Stimulated activated CD8-positive, alpha-beta memory T cell treated with anti-CD3 and anti-CD28 coated beads, Interleukin-7, amount 100 ng/mL, for 1 hour (primary cell): ENCODE results near the gene NAPB.

Experiments used
- DNase-seq, 2 donors: peaks; one replicate each; pipeline ENCODE4 v3.0.0-alpha.2; 2020; ENCODE audit warnings: low read depth in 2 of 2

Gene NAPB

DNA sequence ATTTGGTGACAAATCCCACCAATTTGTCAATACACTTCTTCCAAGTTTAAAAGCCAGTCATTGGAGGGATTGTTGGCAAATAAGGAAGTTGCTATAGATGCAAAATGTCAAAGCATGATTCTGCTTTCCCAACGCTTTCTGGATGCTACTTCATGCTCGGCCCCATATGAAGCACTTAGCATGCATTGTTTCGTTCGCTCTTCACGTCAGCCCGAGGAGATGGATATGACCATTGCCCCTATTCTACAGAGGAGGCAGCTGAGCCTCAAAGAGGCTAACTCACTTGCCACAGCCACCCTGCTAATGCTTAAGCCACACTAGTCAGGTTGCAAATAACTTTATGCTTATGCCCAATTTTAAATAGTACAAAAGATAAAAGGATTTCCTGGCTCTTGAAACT is 73.5 kb downstream of the NAPB start:
- DNase-seq, result no peak

GRCh38 chr20:23346002-23346401 is 75.3 kb downstream of the NAPB start:
- DNase-seq, result no peak

- no peak for DNase-seq
Observed at GRCh38 chr20:23344336-23344735, 77.0 kb downstream of the NAPB start.

- DNase-seq, result no peak
Observed at GRCh38 chr20:23343590-23343989, 77.7 kb downstream of the NAPB start.

GRCh38 chr20:23341073-23341472 is 80.2 kb downstream of the NAPB start:
- DNase-seq, result no peak

DNA sequence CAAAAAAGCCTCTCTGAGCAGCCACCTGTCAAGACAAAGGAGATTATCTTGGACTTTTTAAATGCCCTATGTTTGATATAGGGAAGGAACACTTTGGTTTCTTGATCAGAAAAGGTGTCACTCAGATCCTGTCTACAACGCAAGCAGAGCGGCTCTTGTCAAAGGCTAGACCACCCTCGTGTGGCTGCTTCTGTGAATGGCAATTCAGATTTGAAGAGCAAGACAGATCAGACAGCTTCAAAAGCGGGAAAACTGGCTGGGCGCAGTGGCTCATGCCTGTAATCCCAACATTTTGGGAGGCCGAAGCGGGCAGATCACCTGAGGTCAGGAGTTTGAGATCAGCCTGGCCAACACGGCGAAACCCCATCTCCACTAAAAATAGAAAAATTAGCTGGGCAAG is 80.8 kb downstream of the NAPB start:
- DNase-seq, result no peak

DNA sequence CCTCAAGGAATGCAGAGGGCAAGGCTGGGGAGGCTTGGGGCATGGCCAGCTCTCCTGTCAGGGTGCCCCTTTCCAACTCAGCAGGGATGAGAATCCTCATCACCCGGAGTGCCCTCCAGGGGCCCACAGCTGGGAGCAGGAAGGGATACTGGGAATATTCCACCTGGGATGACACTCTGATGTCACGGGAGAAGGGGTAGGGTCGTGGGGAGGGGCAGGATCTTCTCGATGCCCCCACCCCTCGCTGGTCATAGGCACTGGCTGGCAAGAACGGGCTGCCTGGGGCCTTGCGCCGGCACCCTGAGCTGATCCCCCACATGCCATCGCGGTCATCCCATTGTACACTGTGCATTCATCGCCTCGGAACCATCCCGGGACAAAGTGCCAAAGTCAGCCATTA is 81.3 kb downstream of the NAPB start:
- no peak for DNase-seq

GRCh38 chr20:23337312-23337711 is 84.0 kb downstream of the NAPB start:
- DNase-seq, result no peak

DNA sequence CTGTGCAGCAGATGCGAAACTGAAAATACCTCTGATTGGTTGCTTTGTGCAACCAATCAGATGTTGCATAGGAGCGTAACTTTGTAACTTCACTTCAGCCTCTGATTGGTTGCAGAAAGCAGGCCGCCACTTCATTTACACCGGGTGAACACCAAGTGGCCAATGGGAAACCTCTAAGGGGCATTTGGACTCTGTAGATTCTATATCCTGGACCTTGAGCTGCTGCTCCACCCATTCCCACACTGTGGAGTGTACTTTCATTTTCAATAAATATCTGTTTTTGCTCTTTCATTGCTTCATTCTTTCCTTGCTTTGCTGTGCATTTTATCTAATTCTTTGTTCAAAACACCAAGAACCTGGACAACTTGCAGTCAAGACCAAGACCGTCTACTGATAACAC is 84.8 kb downstream of the NAPB start:
- DNase-seq, result no peak

DNA sequence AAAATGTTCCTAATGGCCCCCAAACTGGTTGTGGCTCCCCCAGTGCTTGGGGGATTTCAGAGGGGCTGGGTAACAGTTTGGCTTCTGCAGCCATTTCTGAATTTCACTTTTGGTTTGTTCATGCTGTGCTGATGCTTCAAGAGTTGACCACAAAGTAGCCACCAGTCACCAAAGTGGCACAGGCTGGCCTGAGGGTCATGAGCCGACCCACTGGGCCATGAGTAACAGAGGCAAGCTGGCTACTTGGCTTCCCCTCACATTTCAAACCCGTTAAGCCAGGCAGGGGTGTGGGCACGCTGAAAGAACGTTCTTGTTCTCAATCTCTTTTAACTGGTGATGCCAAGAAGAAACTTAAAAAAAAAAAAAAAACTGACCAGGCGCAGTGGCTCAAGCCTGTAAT is 85.8 kb downstream of the NAPB start:
- DNase-seq, result no peak

DNA sequence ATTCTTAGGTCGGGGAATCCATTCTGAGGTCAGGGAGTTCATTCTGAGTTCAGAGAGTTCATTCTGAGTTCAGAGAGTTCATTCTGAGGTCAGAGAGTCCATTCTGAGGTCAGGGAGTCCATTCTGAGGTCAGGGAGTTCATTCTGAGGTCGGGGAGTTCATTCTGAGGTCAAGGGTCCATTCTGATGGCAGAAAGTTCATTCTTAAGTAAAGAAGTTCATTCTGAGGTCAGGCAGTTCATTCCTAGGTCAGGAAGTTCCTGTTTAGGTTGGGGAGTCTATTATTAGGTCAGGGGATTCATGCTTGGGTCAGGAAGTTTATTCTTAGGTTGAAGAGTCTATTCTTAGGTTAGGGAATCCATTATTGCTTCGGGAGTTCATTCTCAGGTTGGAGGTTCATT is 87.2 kb downstream of the NAPB start:
- DNase-seq, result no peak

DNA sequence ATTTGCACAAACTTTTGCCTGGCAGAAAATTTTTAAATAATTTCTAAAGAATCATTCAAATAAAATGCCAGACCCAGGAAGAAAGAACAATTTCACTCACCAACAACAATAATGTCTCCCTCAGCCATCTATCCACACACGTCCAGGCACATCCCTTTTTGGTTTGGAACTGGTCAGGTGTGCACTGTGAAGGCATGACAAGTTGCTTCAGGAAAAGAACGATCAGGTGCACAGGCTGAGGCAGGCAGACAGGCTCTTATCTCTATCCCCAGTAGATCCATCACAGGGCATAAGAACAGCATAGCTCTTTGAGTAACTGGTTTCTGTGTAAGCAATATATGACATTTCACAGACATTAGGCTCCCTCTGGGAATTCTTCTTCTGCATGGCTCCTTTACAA is 88.8 kb downstream of the NAPB start:
- DNase-seq, result no peak

GRCh38 chr20:23331450-23332350 is 89.6 kb downstream of the NAPB start:
- no peak for DNase-seq

GRCh38 chr20:23327617-23328333 is 93.5 kb downstream of the NAPB start:
- DNase-seq, result no peak

DNA sequence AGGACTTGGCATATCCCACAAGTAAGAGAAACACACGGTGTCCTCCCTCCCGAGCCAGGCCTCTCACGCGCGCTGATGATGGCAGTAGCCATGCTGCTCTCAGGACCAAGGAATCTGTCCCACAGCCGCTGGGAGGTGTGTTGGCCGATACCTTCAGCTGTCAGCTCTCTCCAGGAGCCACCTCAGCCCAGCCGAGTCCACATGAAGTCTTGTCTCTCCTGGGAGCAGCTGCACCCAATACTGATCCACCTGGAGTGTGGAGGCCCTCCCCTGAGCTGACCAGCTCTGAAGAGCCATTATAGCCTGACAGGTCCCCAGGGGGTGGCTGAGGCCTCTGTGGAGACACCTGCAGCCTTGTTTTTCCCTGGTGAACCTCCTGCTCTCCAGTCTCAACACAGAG is 94.5 kb downstream of the NAPB start:
- DNase-seq, result no peak

- DNase-seq, result no peak
Observed at GRCh38 chr20:23325107-23325506, 96.2 kb downstream of the NAPB start.
